T-helper 17 cell (primary cell): ENCODE measurements around the gene CORIN. TPM values are rescaled to one million over a fixed set of nuclear protein-coding genes. Genes with fewer than 3 reads are reported as not detected.

Experiments
- ATAC-seq: fragments of 150-1000 bp; cut with Tn5 transposase; 2 replicates; pipeline ENCODE4 v1.10.0; 2021; ENCODE audit warnings: mild to moderate bottlenecking, moderate library complexity
- DNase-seq, 3 donors: peaks; one replicate each; pipeline versions ENCODE4 v3.0.0 to v3.0.0-alpha.2; 2020 to 2021
- H3K9me3 ChIP-seq: one replicate; pipeline ENCODE4 v1.7.0; 2013; ENCODE audit warnings: low read length, mild to moderate bottlenecking; ENCODE audit not compliant: control insufficient read depth, poor library complexity, severe bottlenecking
- H3K27ac Mint-ChIP-seq: one replicate; pipeline ENCODE4 v1.8.0; 2022; ENCODE audit warnings: mild to moderate bottlenecking, moderate library complexity, mixed read lengths
- H3K27me3 Mint-ChIP-seq: one replicate; pipeline ENCODE4 v1.8.0; 2022; ENCODE audit warnings: mixed read lengths
- H3K36me3 Mint-ChIP-seq: one replicate; pipeline ENCODE4 v1.8.0; 2022; ENCODE audit warnings: low read depth, mixed read lengths
- H3K4me1 Mint-ChIP-seq: one replicate; pipeline ENCODE4 v1.8.0; 2022; ENCODE audit warnings: mild to moderate bottlenecking, mixed read lengths
- H3K4me3 Mint-ChIP-seq: one replicate; pipeline ENCODE4 v1.8.0; 2022; ENCODE audit warnings: mild to moderate bottlenecking, moderate library complexity, mixed read lengths
- total RNA-seq, 4 donors: library from RNA in 2 of 4; stranded (reverse) in 2 of 4; gene quantifications; one replicate each; pipeline ENCODE4 v1.2.3 and lab custom pipeline; 2022 to 2026

Gene CORIN
- total RNA-seq, 2 donors from 2014 or later: 0.07 to 0.26 TPM

DNA sequence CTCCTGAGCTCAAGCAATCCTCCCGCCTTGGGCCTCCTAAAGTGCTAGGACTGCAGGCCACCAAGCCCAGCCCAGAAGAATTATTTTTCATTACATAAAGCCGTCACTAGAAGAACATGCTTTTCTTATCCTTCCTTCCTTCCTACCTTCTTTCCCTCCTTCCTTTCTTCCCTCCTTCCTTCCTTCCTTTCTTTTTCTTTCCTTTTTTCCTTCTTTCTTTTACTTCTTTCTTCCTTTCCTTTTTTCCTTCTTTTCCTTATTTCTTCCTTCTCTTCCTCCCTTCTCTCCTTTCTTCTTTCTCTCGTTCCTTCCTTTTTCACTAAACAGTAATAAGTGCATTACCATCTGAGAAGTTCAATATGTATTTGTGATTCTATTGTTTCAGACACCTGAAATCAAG is 231.4 kb downstream of the CORIN start:
- Mint-ChIP-seq H3K4me3 (no peak overlapping the region), H3K27ac (no peak overlapping the region), H3K27me3 (no peaks in the 10 kb centered on the region), H3K4me1 (no peaks in the 10 kb centered on the region), H3K36me3 (no peaks in the 10 kb centered on the region)
- DNase-seq (no peak), ATAC-seq (no peak)
- peaks cover 5% of the 10 kb centered on the region for H3K9me3 ChIP-seq

DNA sequence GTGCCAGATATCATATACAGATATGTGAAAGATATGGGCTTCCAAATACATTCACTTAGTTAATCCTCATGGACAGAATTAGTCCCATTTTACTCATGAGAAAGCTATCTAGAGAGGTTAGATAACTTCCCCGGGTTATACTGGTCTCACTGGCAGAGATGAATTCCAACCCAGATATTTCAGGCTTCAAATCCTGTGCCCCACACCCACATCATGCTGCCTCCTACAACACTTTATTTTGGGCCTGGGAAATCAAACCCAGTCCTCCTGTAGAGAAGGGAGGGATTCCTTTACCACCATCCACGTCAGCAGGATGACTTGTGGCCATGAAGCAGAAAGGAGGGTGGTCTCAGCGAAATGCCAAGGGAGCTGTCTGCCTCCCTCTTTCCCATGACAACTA is 239.0 kb downstream of the CORIN start:
- DNase-seq: no peak
- H3K9me3 ChIP-seq: peaks cover 5% of the 10 kb centered on the region
- no peak for ATAC-seq
- H3K27ac Mint-ChIP-seq: no peak overlapping the region
- H3K4me3 Mint-ChIP-seq: no peak overlapping the region
- no peaks in the 10 kb centered on the region for H3K27me3 Mint-ChIP-seq
- no peaks in the 10 kb centered on the region for H3K36me3 Mint-ChIP-seq
- no peaks in the 10 kb centered on the region for H3K4me1 Mint-ChIP-seq

DNA sequence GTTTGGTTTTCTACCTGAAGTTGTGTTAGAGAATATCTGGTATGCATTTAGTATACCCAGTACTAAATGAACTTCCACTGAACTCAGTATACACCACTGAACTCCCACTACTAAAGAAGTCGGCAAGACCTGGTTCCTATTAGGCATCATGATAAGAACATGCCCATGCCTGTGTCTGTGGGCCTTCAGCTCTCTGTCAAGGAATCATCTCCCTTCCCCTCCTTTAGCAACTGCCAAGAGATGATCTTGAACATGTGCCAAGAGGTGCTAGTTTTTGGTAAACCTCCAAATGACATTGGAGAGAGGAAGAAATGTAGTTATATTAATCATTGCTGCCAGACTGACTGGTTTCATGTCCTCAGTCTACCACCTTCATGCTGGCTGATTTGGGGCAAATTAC is 239.5 kb downstream of the CORIN start:
- DNase-seq (no peak), ATAC-seq (no peak)
- Mint-ChIP-seq H3K27me3 (no peaks in the 10 kb centered on the region), H3K27ac (no peak overlapping the region), H3K4me1 (no peaks in the 10 kb centered on the region), H3K36me3 (no peaks in the 10 kb centered on the region), H3K4me3 (no peak overlapping the region)
- peaks cover 5% of the 10 kb centered on the region for H3K9me3 ChIP-seq

DNA sequence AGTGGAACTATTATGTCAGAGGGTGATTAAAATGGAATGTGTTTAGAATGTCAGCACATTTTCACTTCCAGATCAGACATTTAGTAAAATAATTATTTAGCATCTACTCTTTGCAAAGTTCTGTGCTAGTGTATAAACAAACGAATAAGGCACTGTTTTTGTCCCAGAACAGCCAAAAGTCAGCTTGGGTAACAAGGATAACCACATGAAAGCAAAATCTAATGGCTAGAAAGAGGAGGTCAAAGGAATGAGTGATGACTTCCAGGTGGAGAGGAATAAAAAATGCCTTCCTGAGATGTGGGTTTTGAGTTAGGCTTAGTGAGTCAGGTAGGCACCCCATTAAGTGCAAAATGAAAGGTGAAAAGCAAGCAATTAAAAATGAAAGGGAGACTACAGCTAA is 240.2 kb downstream of the CORIN start:
- Mint-ChIP-seq H3K36me3 (no peaks in the 10 kb centered on the region), H3K4me1 (no peaks in the 10 kb centered on the region), H3K4me3 (no peak overlapping the region), H3K27me3 (no peaks in the 10 kb centered on the region), H3K27ac (no peak overlapping the region)
- H3K9me3 ChIP-seq: peaks cover 4% of the 10 kb centered on the region
- ATAC-seq: no peak
- no peak for DNase-seq

DNA sequence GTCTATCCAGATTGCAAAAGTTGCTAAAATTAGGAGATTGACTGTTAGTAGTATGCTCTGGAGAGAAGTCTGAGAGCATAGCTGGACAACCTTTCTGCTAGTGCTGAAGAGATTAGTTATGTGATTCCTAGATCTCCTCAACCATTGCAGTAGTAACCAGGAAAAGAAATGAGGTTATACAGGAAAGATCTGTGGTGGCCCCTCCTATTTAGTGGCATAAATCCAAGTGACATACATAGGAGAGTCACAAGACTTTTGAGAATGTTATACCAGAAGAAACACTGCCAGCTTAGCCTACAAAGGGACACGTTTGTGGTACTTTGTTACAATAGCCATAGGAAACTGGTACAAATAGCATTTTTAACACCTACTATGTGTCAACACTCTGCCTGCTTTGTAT is 247.5 kb downstream of the CORIN start:
- Mint-ChIP-seq H3K4me1 (no peaks in the 10 kb centered on the region), H3K27ac (no peak overlapping the region), H3K36me3 (peaks cover 3% of the 10 kb centered on the region), H3K4me3 (no peak overlapping the region), H3K27me3 (no peaks in the 10 kb centered on the region)
- ATAC-seq (no peak), DNase-seq (no peak)
- H3K9me3 ChIP-seq: no peaks in the 10 kb centered on the region

DNA sequence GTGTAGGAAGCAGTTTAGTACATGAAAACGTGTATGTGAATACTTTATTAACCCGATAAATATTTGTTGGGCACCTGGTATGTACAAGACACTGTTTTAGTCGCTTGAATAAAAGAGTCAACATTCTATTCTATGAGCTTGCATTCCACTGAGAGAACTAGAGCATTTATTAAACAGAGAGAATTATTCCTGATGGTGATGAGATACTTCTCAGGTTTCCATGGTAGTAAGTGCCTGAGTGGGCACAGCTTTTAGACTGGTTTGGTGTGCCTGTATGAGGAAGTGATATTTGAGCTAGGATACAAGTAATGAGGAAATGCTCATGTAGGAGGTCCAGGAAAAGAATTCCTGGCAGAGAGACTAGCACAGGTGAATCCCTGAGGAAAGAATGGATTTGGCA is 258.6 kb downstream of the CORIN start:
- H3K4me1 Mint-ChIP-seq: no peaks in the 10 kb centered on the region
- DNase-seq (no peak), ATAC-seq (no peak)
- H3K9me3 ChIP-seq: no peaks in the 10 kb centered on the region
- peaks cover 11% of the 10 kb centered on the region for H3K36me3 Mint-ChIP-seq
- H3K27me3 Mint-ChIP-seq: peaks cover 5% of the 10 kb centered on the region
- H3K27ac Mint-ChIP-seq: no peak overlapping the region
- no peak overlapping the region for H3K4me3 Mint-ChIP-seq

DNA sequence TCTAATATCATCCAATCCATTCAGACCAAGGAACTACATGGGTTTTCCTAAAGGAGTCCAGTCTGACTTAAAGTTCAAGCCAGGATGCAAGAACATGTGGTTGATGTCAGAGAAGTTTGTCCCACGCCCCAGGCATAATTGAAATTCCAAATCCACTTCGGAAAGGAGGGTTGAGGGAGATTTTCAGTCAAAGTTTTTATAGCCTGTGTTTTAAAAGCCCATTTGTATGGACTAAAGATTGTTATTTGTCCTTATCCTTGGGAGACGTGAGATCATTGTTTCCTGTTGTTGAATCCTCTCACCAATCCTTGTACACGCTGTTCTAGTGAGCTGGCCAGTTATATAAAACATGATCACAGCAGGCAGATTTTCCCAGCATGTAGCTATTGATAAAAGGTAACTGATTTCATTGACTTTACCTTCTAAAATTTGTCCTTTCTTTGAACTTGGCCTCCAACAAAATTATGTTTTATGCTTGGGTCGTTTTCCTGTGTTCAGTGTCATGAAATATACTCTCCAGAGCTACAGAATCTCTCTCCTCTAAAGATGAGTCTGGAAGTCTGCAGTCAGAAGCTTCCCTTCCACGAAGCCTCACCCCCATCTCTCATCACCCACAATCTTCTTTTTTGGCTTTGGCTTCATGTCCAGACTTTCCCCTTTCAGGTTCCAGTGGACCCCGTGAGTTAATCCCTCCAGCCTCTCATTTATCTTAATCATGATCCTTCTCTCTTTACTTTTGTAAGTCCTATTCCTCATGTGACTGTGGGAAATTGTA is 259.9 kb downstream of the CORIN start:
- ATAC-seq (no peak), DNase-seq (no peak)
- no peak overlapping the region for H3K27ac Mint-ChIP-seq
- peaks cover 16% of the 10 kb centered on the region for H3K36me3 Mint-ChIP-seq
- peaks cover 5% of the 10 kb centered on the region for H3K27me3 Mint-ChIP-seq
- H3K4me1 Mint-ChIP-seq: no peaks in the 10 kb centered on the region
- H3K4me3 Mint-ChIP-seq: no peak overlapping the region
- H3K9me3 ChIP-seq: no peaks in the 10 kb centered on the region

DNA sequence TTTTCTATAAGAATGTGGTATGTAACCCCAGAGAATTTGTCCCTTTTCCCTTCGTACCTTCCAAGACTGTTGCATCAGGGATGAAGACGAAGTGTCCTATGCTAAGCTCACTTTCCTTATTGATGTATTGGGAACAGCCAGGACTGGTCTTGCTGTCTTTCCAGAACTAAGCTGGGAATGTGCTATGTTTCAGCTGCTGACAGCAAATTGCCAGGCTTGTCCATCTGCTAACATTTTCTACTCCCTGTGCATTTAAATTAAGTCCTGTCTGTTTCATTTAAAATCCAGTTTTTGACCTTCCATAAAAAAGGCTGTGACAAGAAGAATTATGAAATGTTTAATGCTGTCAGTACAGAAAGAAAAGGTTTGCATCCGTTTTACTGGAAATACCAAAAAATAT is 264.9 kb downstream of the CORIN start:
- H3K4me3 Mint-ChIP-seq: no peak overlapping the region
- peaks cover 14% of the 10 kb centered on the region for H3K27me3 Mint-ChIP-seq
- no peak for ATAC-seq
- H3K4me1 Mint-ChIP-seq: peaks cover 5% of the 10 kb centered on the region
- H3K36me3 Mint-ChIP-seq: peaks cover 15% of the 10 kb centered on the region
- no peak for DNase-seq
- H3K27ac Mint-ChIP-seq: no peak overlapping the region
- H3K9me3 ChIP-seq: no peaks in the 10 kb centered on the region

DNA sequence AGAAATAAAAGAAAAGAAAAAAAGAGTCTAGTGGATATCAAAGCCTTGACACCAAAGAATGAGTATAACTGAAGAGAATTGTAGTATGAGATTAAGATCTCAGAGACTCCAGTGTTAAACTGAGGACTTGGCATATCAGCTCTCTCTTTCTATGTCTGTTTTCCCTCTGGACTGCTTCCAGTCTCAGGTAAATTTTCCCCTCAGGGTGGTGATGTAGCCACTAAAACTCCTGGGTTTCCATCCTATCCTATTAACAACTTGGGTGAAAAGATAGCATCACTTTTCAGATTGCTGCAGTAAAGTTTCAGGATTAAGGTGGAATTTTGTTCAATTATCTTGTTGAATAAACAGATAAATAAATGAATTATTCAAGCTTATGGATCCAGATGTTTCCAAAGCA is 267.1 kb downstream of the CORIN start:
- H3K4me3 Mint-ChIP-seq: no peak overlapping the region
- H3K9me3 ChIP-seq: no peaks in the 10 kb centered on the region
- peaks cover 14% of the 10 kb centered on the region for H3K27me3 Mint-ChIP-seq
- H3K27ac Mint-ChIP-seq: peak overlapping the region; percentile 19
- peaks cover 13% of the 10 kb centered on the region for H3K36me3 Mint-ChIP-seq
- ATAC-seq: no peak
- DNase-seq: no peak
- H3K4me1 Mint-ChIP-seq: peaks cover 5% of the 10 kb centered on the region

DNA sequence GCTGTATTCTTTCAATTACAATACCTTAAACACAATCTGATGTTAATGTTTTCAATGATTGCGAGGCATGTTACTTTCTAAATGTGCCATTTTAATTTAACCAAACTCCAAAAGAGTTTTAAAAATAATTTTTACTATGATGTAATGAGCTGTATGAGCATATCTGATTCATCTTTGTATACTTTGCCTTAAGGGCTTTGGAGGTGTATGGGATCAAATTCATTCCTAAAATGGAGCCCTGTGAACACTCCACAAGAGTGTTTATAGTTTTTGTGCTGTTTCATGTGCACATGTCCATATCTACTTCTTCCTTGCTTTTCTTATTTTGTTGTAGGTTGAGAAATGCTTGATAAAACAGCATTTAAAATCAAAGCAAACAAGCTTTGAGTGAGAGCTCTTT is 270.4 kb downstream of the CORIN start:
- no peak overlapping the region for H3K4me3 Mint-ChIP-seq
- H3K9me3 ChIP-seq: no peaks in the 10 kb centered on the region
- H3K36me3 Mint-ChIP-seq: peaks cover 8% of the 10 kb centered on the region
- peaks cover 14% of the 10 kb centered on the region for H3K27me3 Mint-ChIP-seq
- DNase-seq (no peak), ATAC-seq (no peak)
- H3K27ac Mint-ChIP-seq: no peak overlapping the region
- peaks cover 10% of the 10 kb centered on the region for H3K4me1 Mint-ChIP-seq

DNA sequence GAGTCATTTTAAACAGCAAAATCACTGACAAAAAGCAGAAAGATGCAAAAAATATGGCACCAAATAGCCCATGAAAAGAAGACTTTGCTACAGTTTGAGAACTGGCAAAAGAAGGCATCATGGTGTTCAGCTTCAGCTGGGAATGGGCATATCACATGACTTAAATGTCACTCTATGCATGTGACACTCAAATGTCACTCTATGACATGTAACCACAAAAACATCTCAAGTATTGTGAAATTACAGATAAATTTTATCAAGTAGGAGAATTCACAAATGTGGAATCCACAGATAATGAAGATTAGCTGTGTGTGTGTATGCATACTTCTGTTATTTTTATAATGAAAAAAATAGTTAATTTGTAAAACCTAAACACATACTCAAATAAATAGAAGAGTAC is 270.9 kb downstream of the CORIN start:
- DNase-seq (no peak), ATAC-seq (no peak)
- Mint-ChIP-seq H3K27ac (no peak overlapping the region), H3K4me3 (no peak overlapping the region), H3K36me3 (peaks cover 8% of the 10 kb centered on the region), H3K4me1 (peaks cover 14% of the 10 kb centered on the region), H3K27me3 (peaks cover 14% of the 10 kb centered on the region)
- no peaks in the 10 kb centered on the region for H3K9me3 ChIP-seq

DNA sequence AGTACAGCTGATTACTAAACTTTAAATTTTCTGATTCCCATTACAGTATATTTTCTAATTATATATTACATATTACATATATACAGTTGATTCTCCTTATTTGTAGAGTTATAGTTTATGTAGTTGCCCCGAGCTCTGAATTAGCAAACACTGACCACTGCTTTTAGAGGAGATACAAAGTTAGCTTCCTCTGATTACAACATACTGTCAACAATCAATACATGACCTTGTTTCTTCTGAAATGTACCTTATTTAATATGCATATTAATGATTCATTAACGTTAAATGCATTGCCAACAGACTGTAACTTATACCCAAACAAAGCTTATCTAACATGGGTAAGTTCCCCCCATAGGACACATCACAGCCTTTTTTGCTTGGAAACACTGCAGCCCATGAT is 271.3 kb downstream of the CORIN start:
- ATAC-seq (no peak), DNase-seq (no peak)
- H3K4me3 Mint-ChIP-seq: no peak overlapping the region
- H3K27ac Mint-ChIP-seq: no peak overlapping the region
- H3K27me3 Mint-ChIP-seq: peaks cover 14% of the 10 kb centered on the region
- peaks cover 8% of the 10 kb centered on the region for H3K36me3 Mint-ChIP-seq
- H3K4me1 Mint-ChIP-seq: peaks cover 13% of the 10 kb centered on the region
- H3K9me3 ChIP-seq: no peaks in the 10 kb centered on the region

DNA sequence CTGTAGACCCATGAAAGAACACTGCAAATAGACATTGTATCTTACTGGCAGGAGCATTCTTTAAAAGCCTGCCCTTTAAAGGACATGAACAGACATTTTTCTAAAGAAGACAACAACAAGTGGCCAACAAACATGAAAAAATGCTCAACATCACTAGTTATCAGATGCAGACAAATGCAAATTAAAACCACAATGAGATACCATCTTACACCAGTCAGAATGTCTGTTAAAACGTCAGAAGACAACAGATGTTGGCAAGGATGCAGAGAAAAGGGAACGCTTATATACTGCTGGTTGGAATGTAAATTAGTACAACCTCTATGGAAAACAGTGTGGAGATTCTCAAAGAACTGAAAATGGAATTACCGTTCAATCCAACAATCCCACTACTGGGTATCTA is 275.6 kb downstream of the CORIN start:
- ATAC-seq (peak; percentile 54), DNase-seq (no peak)
- H3K4me1 Mint-ChIP-seq: peaks cover 9% of the 10 kb centered on the region
- no peak overlapping the region for H3K4me3 Mint-ChIP-seq
- H3K27ac Mint-ChIP-seq: no peak overlapping the region
- no peaks in the 10 kb centered on the region for H3K9me3 ChIP-seq
- peaks cover 2% of the 10 kb centered on the region for H3K36me3 Mint-ChIP-seq
- H3K27me3 Mint-ChIP-seq: no peaks in the 10 kb centered on the region

DNA sequence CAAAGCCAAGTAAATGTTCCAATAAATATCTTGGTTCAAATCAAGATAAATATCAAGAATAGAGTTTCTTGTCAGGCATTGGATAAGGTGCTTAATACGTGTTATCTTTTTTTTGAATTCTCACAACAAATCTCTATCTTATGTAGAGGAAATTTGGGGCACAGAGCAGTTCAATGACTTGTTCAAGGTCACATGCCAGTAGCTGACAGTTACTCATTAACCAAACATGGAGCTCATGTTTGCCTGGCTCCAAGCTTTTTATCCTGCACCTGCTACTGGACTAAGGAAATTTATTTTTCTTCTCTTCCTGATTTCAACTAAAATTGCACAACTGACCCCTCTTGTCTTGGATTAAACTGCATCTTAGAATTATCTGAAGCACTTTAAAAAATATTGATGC is 276.5 kb downstream of the CORIN start:
- ATAC-seq: no peak
- H3K4me1 Mint-ChIP-seq: peaks cover 9% of the 10 kb centered on the region

More for the DNA sequence above, 276.5 kb downstream of the CORIN start:
- Mint-ChIP-seq H3K36me3 (peaks cover 2% of the 10 kb centered on the region), H3K27me3 (no peaks in the 10 kb centered on the region), H3K27ac (no peak overlapping the region), H3K4me3 (no peak overlapping the region)
- DNase-seq: no peak
- H3K9me3 ChIP-seq: no peaks in the 10 kb centered on the region
